ENCODE results near the gene C12orf42.

Gene C12orf42

GRCh38 chr12:103269946-103270345, 225.8 kb downstream of the C12orf42 start:
- no peak for DNase-seq (ENCODE audit: low read depth in 2 of 2)

GRCh38 chr12:103268831-103269514, 226.8 kb downstream of the C12orf42 start:
- no peak for DNase-seq (ENCODE audit: low read depth in 2 of 2)

GRCh38 chr12:103257763-103258162, 238.0 kb downstream of the C12orf42 start:
- no peak for DNase-seq (ENCODE audit: low read depth in 2 of 2)
